Measurements from ENCODE around the gene PTPRD.

Gene PTPRD

GRCh38 chr9:10274175-10274574 is 338.6 kb downstream of the PTPRD start:
- H3K4me3 ChIP-seq (ENCODE audit: low read depth, low read length): no peak overlapping the region
- H3K27ac ChIP-seq (ENCODE audit: low read depth, low read length): no peak overlapping the region
- no peaks in the 10 kb centered on the region for H3K27me3 ChIP-seq (ENCODE audit: insufficient read depth, low read length)
- H3K4me1 ChIP-seq (ENCODE audit: control insufficient read depth, insufficient read depth, low read length, unreplicated experiment): no peaks in the 10 kb centered on the region
- no peaks in the 10 kb centered on the region for H3K79me2 ChIP-seq (ENCODE audit: control insufficient read depth, insufficient read depth, low read length, unreplicated experiment)
- H3K36me3 ChIP-seq (ENCODE audit: insufficient read depth, low read length): no peaks in the 10 kb centered on the region
- H2AFZ ChIP-seq (ENCODE audit: low read length, unreplicated experiment): no peak overlapping the region

GRCh38 chr9:10272830-10273229 is 340.0 kb downstream of the PTPRD start:
- Histone ChIP-seq H2AFZ (ENCODE audit: low read length, unreplicated experiment) (no peak overlapping the region), H3K4me3 (ENCODE audit: low read depth, low read length) (no peak overlapping the region)

GRCh38 chr9:10268531-10269485 is 344.0 kb downstream of the PTPRD start:
- H2AFZ ChIP-seq (ENCODE audit: low read length, unreplicated experiment): no peak overlapping the region
- H3K27me3 ChIP-seq (ENCODE audit: insufficient read depth, low read length): no peaks in the 10 kb centered on the region
- H3K79me2 ChIP-seq (ENCODE audit: control insufficient read depth, insufficient read depth, low read length, unreplicated experiment): no peaks in the 10 kb centered on the region
- H3K4me3 ChIP-seq (ENCODE audit: low read depth, low read length): no peak overlapping the region
- no peaks in the 10 kb centered on the region for H3K36me3 ChIP-seq (ENCODE audit: insufficient read depth, low read length)
- no peak overlapping the region for H3K27ac ChIP-seq (ENCODE audit: low read depth, low read length)
- no peaks in the 10 kb centered on the region for H3K4me1 ChIP-seq (ENCODE audit: control insufficient read depth, insufficient read depth, low read length, unreplicated experiment)

More at GRCh38 chr9:10272830-10273229, 340.0 kb downstream of the PTPRD start:
- Histone ChIP-seq H3K36me3 (ENCODE audit: insufficient read depth, low read length) (no peaks in the 10 kb centered on the region), H3K4me1 (ENCODE audit: control insufficient read depth, insufficient read depth, low read length, unreplicated experiment) (no peaks in the 10 kb centered on the region), H3K79me2 (ENCODE audit: control insufficient read depth, insufficient read depth, low read length, unreplicated experiment) (no peaks in the 10 kb centered on the region), H3K27me3 (ENCODE audit: insufficient read depth, low read length) (no peaks in the 10 kb centered on the region), H3K27ac (ENCODE audit: low read depth, low read length) (no peak overlapping the region)

- Histone ChIP-seq H3K27me3 (ENCODE audit: insufficient read depth, low read length) (no peaks in the 10 kb centered on the region), H3K79me2 (ENCODE audit: control insufficient read depth, insufficient read depth, low read length, unreplicated experiment) (no peaks in the 10 kb centered on the region), H3K27ac (ENCODE audit: low read depth, low read length) (no peak overlapping the region), H3K4me1 (ENCODE audit: control insufficient read depth, insufficient read depth, low read length, unreplicated experiment) (no peaks in the 10 kb centered on the region), H3K4me3 (ENCODE audit: low read depth, low read length) (no peak overlapping the region), H3K36me3 (ENCODE audit: insufficient read depth, low read length) (no peaks in the 10 kb centered on the region), H2AFZ (ENCODE audit: low read length, unreplicated experiment) (no peak overlapping the region)
Observed at GRCh38 chr9:10265153-10265631, 347.6 kb downstream of the PTPRD start.

- Histone ChIP-seq H3K27me3 (ENCODE audit: insufficient read depth, low read length) (no peaks in the 10 kb centered on the region), H3K36me3 (ENCODE audit: insufficient read depth, low read length) (no peaks in the 10 kb centered on the region), H3K27ac (ENCODE audit: low read depth, low read length) (no peak overlapping the region), H3K79me2 (ENCODE audit: control insufficient read depth, insufficient read depth, low read length, unreplicated experiment) (no peaks in the 10 kb centered on the region), H3K4me1 (ENCODE audit: control insufficient read depth, insufficient read depth, low read length, unreplicated experiment) (no peaks in the 10 kb centered on the region), H2AFZ (ENCODE audit: low read length, unreplicated experiment) (no peak overlapping the region), H3K4me3 (ENCODE audit: low read depth, low read length) (no peak overlapping the region)
Observed at GRCh38 chr9:10260501-10260900, 352.3 kb downstream of the PTPRD start.

GRCh38 chr9:10259668-10260067 is 353.1 kb downstream of the PTPRD start:
- Histone ChIP-seq H2AFZ (ENCODE audit: low read length, unreplicated experiment) (no peak overlapping the region), H3K27me3 (ENCODE audit: insufficient read depth, low read length) (no peaks in the 10 kb centered on the region), H3K4me1 (ENCODE audit: control insufficient read depth, insufficient read depth, low read length, unreplicated experiment) (no peaks in the 10 kb centered on the region), H3K36me3 (ENCODE audit: insufficient read depth, low read length) (no peaks in the 10 kb centered on the region), H3K27ac (ENCODE audit: low read depth, low read length) (no peak overlapping the region), H3K4me3 (ENCODE audit: low read depth, low read length) (no peak overlapping the region), H3K79me2 (ENCODE audit: control insufficient read depth, insufficient read depth, low read length, unreplicated experiment) (no peaks in the 10 kb centered on the region)

GRCh38 chr9:10255758-10256157 is 357.0 kb downstream of the PTPRD start:
- H3K36me3 ChIP-seq (ENCODE audit: insufficient read depth, low read length): no peaks in the 10 kb centered on the region
- H3K27me3 ChIP-seq (ENCODE audit: insufficient read depth, low read length): no peaks in the 10 kb centered on the region
- no peak overlapping the region for H3K27ac ChIP-seq (ENCODE audit: low read depth, low read length)
- no peak overlapping the region for H3K4me3 ChIP-seq (ENCODE audit: low read depth, low read length)
- no peaks in the 10 kb centered on the region for H3K4me1 ChIP-seq (ENCODE audit: control insufficient read depth, insufficient read depth, low read length, unreplicated experiment)
- no peak overlapping the region for H2AFZ ChIP-seq (ENCODE audit: low read length, unreplicated experiment)
- H3K79me2 ChIP-seq (ENCODE audit: control insufficient read depth, insufficient read depth, low read length, unreplicated experiment): no peaks in the 10 kb centered on the region

- Histone ChIP-seq H3K27ac (ENCODE audit: low read depth, low read length) (no peak overlapping the region), H3K27me3 (ENCODE audit: insufficient read depth, low read length) (no peaks in the 10 kb centered on the region), H3K4me3 (ENCODE audit: low read depth, low read length) (no peak overlapping the region), H3K79me2 (ENCODE audit: control insufficient read depth, insufficient read depth, low read length, unreplicated experiment) (no peaks in the 10 kb centered on the region), H3K36me3 (ENCODE audit: insufficient read depth, low read length) (no peaks in the 10 kb centered on the region), H3K4me1 (ENCODE audit: control insufficient read depth, insufficient read depth, low read length, unreplicated experiment) (no peaks in the 10 kb centered on the region), H2AFZ (ENCODE audit: low read length, unreplicated experiment) (no peak overlapping the region)
Observed at GRCh38 chr9:10254338-10254737, 358.5 kb downstream of the PTPRD start.

GRCh38 chr9:10253341-10253740 is 359.5 kb downstream of the PTPRD start:
- Histone ChIP-seq H3K27me3 (ENCODE audit: insufficient read depth, low read length) (no peaks in the 10 kb centered on the region), H3K27ac (ENCODE audit: low read depth, low read length) (no peak overlapping the region), H3K4me1 (ENCODE audit: control insufficient read depth, insufficient read depth, low read length, unreplicated experiment) (no peaks in the 10 kb centered on the region), H3K79me2 (ENCODE audit: control insufficient read depth, insufficient read depth, low read length, unreplicated experiment) (no peaks in the 10 kb centered on the region), H2AFZ (ENCODE audit: low read length, unreplicated experiment) (no peak overlapping the region), H3K4me3 (ENCODE audit: low read depth, low read length) (no peak overlapping the region), H3K36me3 (ENCODE audit: insufficient read depth, low read length) (no peaks in the 10 kb centered on the region)

GRCh38 chr9:10252174-10252573 is 360.6 kb downstream of the PTPRD start:
- H2AFZ ChIP-seq (ENCODE audit: low read length, unreplicated experiment): no peak overlapping the region
- no peaks in the 10 kb centered on the region for H3K4me1 ChIP-seq (ENCODE audit: control insufficient read depth, insufficient read depth, low read length, unreplicated experiment)
- H3K27ac ChIP-seq (ENCODE audit: low read depth, low read length): no peak overlapping the region
- no peaks in the 10 kb centered on the region for H3K79me2 ChIP-seq (ENCODE audit: control insufficient read depth, insufficient read depth, low read length, unreplicated experiment)
- H3K27me3 ChIP-seq (ENCODE audit: insufficient read depth, low read length): no peaks in the 10 kb centered on the region
- no peaks in the 10 kb centered on the region for H3K36me3 ChIP-seq (ENCODE audit: insufficient read depth, low read length)
- no peak overlapping the region for H3K4me3 ChIP-seq (ENCODE audit: low read depth, low read length)

GRCh38 chr9:10251490-10251889 is 361.3 kb downstream of the PTPRD start:
- Histone ChIP-seq H3K4me1 (ENCODE audit: control insufficient read depth, insufficient read depth, low read length, unreplicated experiment) (no peaks in the 10 kb centered on the region), H3K36me3 (ENCODE audit: insufficient read depth, low read length) (no peaks in the 10 kb centered on the region), H3K4me3 (ENCODE audit: low read depth, low read length) (no peak overlapping the region), H3K27me3 (ENCODE audit: insufficient read depth, low read length) (no peaks in the 10 kb centered on the region), H2AFZ (ENCODE audit: low read length, unreplicated experiment) (no peak overlapping the region), H3K27ac (ENCODE audit: low read depth, low read length) (no peak overlapping the region), H3K79me2 (ENCODE audit: control insufficient read depth, insufficient read depth, low read length, unreplicated experiment) (no peaks in the 10 kb centered on the region)
